ENCODE measurements around the gene MYO7B. TPM values are rescaled to one million over a fixed set of nuclear protein-coding genes. Genes with fewer than 3 reads are reported as not detected.

Gene MYO7B
- total RNA-seq, 1 experiment from 2014 or later, result 0.05 TPM

- BruUV-seq (replicated peaks), result no TSS peak
- H3K27me3 Mint-ChIP-seq (ENCODE audit: unreplicated experiment), result peaks cover 80% of the 10 kb centered on the region
- no peaks in the 10 kb centered on the region for H3K9me3 Mint-ChIP-seq (ENCODE audit: low read depth, unreplicated experiment)
- TF ChIP-seq, protein P1, sequence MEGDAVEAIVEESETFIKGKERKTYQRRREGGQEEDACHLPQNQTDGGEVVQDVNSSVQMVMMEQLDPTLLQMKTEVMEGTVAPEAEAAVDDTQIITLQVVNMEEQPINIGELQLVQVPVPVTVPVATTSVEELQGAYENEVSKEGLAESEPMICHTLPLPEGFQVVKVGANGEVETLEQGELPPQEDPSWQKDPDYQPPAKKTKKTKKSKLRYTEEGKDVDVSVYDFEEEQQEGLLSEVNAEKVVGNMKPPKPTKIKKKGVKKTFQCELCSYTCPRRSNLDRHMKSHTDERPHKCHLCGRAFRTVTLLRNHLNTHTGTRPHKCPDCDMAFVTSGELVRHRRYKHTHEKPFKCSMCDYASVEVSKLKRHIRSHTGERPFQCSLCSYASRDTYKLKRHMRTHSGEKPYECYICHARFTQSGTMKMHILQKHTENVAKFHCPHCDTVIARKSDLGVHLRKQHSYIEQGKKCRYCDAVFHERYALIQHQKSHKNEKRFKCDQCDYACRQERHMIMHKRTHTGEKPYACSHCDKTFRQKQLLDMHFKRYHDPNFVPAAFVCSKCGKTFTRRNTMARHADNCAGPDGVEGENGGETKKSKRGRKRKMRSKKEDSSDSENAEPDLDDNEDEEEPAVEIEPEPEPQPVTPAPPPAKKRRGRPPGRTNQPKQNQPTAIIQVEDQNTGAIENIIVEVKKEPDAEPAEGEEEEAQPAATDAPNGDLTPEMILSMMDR (IDR thresholded peaks at IDR 0.05; ENCODE audit: unreplicated experiment), result no peak
- CTCF ChIA-PET, result no interaction called here
- H3K36me3 Mint-ChIP-seq (ENCODE audit: insufficient read depth, unreplicated experiment), result no peaks in the 10 kb centered on the region
- intact Hi-C loops (cut with micrococcal nuclease; ENCODE audit: unreplicated experiment), result no loop called here
- no peak for DNase-seq
- no peak overlapping the region for H3K4me3 Mint-ChIP-seq (ENCODE audit: low read depth, unreplicated experiment)
- no peak overlapping the region for H3K27ac Mint-ChIP-seq (ENCODE audit: unreplicated experiment)
- H3K4me1 Mint-ChIP-seq (ENCODE audit: low read depth, unreplicated experiment), result no peaks in the 10 kb centered on the region
Measured at GRCh38 chr2:127659408-127660290, 124.2 kb downstream of the MYO7B start.

DNA sequence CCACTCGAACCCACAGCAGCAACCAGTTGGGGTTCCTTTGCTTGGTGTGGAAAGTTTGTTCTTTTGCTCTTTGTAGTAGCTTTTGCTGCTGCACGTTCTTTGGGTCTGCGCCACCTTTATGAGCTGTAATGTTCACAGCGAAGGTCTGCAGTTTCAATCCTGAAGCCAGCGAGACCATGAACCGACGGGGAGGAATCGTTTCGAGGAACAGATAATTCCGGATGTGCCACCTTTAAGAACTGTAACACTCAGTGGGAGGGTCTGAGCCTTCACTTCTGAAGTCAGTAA, 124.8 kb downstream of the MYO7B start:
- CTCF ChIA-PET, result no interaction called here
- intact Hi-C loops (cut with micrococcal nuclease; ENCODE audit: unreplicated experiment), result no loop called here

GRCh38 chr2:127661072-127661649, 125.7 kb downstream of the MYO7B start:
- CTCF ChIA-PET, result no interaction called here
- intact Hi-C loops (cut with micrococcal nuclease; ENCODE audit: unreplicated experiment), result no loop called here
- Mint-ChIP-seq H3K4me3 (ENCODE audit: low read depth, unreplicated experiment) (no peak overlapping the region), H3K36me3 (ENCODE audit: insufficient read depth, unreplicated experiment) (no peaks in the 10 kb centered on the region), H3K9me3 (ENCODE audit: low read depth, unreplicated experiment) (no peaks in the 10 kb centered on the region), H3K4me1 (ENCODE audit: low read depth, unreplicated experiment) (no peaks in the 10 kb centered on the region), H3K27ac (ENCODE audit: unreplicated experiment) (no peak overlapping the region), H3K27me3 (ENCODE audit: unreplicated experiment) (peaks cover 80% of the 10 kb centered on the region)
- TF ChIP-seq, protein P1 (IDR thresholded peaks at IDR 0.05; ENCODE audit: unreplicated experiment), result no peak
- no peak for DNase-seq
- no TSS peak for BruUV-seq (replicated peaks)

More for the DNA sequence above, 124.8 kb downstream of the MYO7B start:
- H3K27me3 Mint-ChIP-seq (ENCODE audit: unreplicated experiment), result peaks cover 80% of the 10 kb centered on the region
- no peaks in the 10 kb centered on the region for H3K4me1 Mint-ChIP-seq (ENCODE audit: low read depth, unreplicated experiment)
- no peak for DNase-seq
- BruUV-seq (replicated peaks), result no TSS peak
- TF ChIP-seq, protein P1 (IDR thresholded peaks at IDR 0.05; ENCODE audit: unreplicated experiment), result no peak
- H3K9me3 Mint-ChIP-seq (ENCODE audit: low read depth, unreplicated experiment), result no peaks in the 10 kb centered on the region
- H3K36me3 Mint-ChIP-seq (ENCODE audit: insufficient read depth, unreplicated experiment), result no peaks in the 10 kb centered on the region
- no peak overlapping the region for H3K27ac Mint-ChIP-seq (ENCODE audit: unreplicated experiment)
- no peak overlapping the region for H3K4me3 Mint-ChIP-seq (ENCODE audit: low read depth, unreplicated experiment)

GRCh38 chr2:127661949-127662510, 126.5 kb downstream of the MYO7B start:
- no peaks in the 10 kb centered on the region for H3K36me3 Mint-ChIP-seq (ENCODE audit: insufficient read depth, unreplicated experiment)
- DNase-seq, result no peak
- H3K27ac Mint-ChIP-seq (ENCODE audit: unreplicated experiment), result no peak overlapping the region
- TF ChIP-seq, protein P1 (IDR thresholded peaks at IDR 0.05; ENCODE audit: unreplicated experiment), result no peak
- no peak overlapping the region for H3K4me3 Mint-ChIP-seq (ENCODE audit: low read depth, unreplicated experiment)
- BruUV-seq (replicated peaks), result no TSS peak
- no peaks in the 10 kb centered on the region for H3K4me1 Mint-ChIP-seq (ENCODE audit: low read depth, unreplicated experiment)
- peaks cover 80% of the 10 kb centered on the region for H3K27me3 Mint-ChIP-seq (ENCODE audit: unreplicated experiment)
- CTCF ChIA-PET, result no interaction called here
- H3K9me3 Mint-ChIP-seq (ENCODE audit: low read depth, unreplicated experiment), result no peaks in the 10 kb centered on the region
- intact Hi-C loops (cut with micrococcal nuclease; ENCODE audit: unreplicated experiment), result no loop called here

Data from Calu3 (cell line).